Stomach smooth muscle (tissue), 2 donors: Measurements from ENCODE around the gene MEIS1.

Source experiments
- H3K27ac ChIP-seq: one replicate; pipeline ENCODE4 v1.7.0; 2013; ENCODE audit warnings: mild to moderate bottlenecking, low read length, inconsistent platforms
- H3K27me3 ChIP-seq, 2 donors: one replicate each; pipeline ENCODE4 v1.7.0; 2013; ENCODE audit warnings: low read length in 2 of 2; ENCODE audit not compliant: insufficient read depth in 2 of 2, control insufficient read depth in 1 of 2
- H3K36me3 ChIP-seq, 2 donors: one replicate each; pipeline ENCODE4 v1.7.0; 2013; ENCODE audit warnings: low read length in 2 of 2; ENCODE audit not compliant: control insufficient read depth in 2 of 2, insufficient read depth in 2 of 2
- H3K4me1 ChIP-seq: one replicate; pipeline ENCODE4 v1.7.0; 2013; ENCODE audit warnings: low read length; ENCODE audit not compliant: control insufficient read depth, insufficient read depth
- H3K4me3 ChIP-seq, 2 donors: one replicate each; pipeline ENCODE4 v1.7.0; 2013; ENCODE audit warnings: low read length in 2 of 2
- H3K9ac ChIP-seq, 2 donors: one replicate each; pipeline ENCODE4 v1.7.0; 2013; ENCODE audit warnings: low read length in 2 of 2, mild to moderate bottlenecking in 1 of 2
- H3K9me3 ChIP-seq, 2 donors: one replicate each; pipeline ENCODE4 v1.7.0; 2013; ENCODE audit warnings: low read length in 2 of 2; ENCODE audit not compliant: control insufficient read depth in 2 of 2
- donor health status: healthy.
- donor health status: Pancreatic carcinoma.

MEIS1 gene

GRCh38 chr2:66568650-66569300 is 133.8 kb downstream of the MEIS1 start:
- no peak overlapping the region for H3K9ac ChIP-seq
- H3K4me3 ChIP-seq: no peak overlapping the region
- peak overlapping the region; percentile 47 for H3K27ac ChIP-seq
- no peaks in the 10 kb centered on the region for H3K9me3 ChIP-seq
- peaks cover 17 to 29% of the 10 kb centered on the region in 2 donors for H3K36me3 ChIP-seq
- H3K4me1 ChIP-seq: peaks cover 23% of the 10 kb centered on the region
- H3K27me3 ChIP-seq: no peaks in the 10 kb centered on the region

- H3K4me3 ChIP-seq: no peak overlapping the region
- peaks cover 27% of the 10 kb centered on the region for H3K4me1 ChIP-seq
Observed at GRCh38 chr2:66569321-66569851, 134.5 kb downstream of the MEIS1 start.

GRCh38 chr2:66569974-66570373 is 135.0 kb downstream of the MEIS1 start:
- Histone ChIP-seq H3K27ac (no peak overlapping the region), H3K9ac (no peak overlapping the region), H3K27me3 (no peaks in the 10 kb centered on the region), H3K4me3 (no peak overlapping the region), H3K36me3 (peaks cover 17 to 29% of the 10 kb centered on the region in 2 donors), H3K9me3 (no peaks in the 10 kb centered on the region), H3K4me1 (peaks cover 25% of the 10 kb centered on the region)

More at GRCh38 chr2:66569321-66569851, 134.5 kb downstream of the MEIS1 start:
- Histone ChIP-seq H3K36me3 (peaks cover 17 to 29% of the 10 kb centered on the region in 2 donors), H3K27me3 (no peaks in the 10 kb centered on the region), H3K9me3 (no peaks in the 10 kb centered on the region), H3K27ac (peak overlapping the region; percentile 47), H3K9ac (no peak overlapping the region)

GRCh38 chr2:66570471-66570870 is 135.5 kb downstream of the MEIS1 start:
- Histone ChIP-seq H3K9ac (no peak overlapping the region), H3K4me1 (peaks cover 24% of the 10 kb centered on the region), H3K4me3 (no peak overlapping the region), H3K36me3 (peaks cover 17 to 29% of the 10 kb centered on the region in 2 donors), H3K9me3 (no peaks in the 10 kb centered on the region), H3K27ac (no peak overlapping the region), H3K27me3 (no peaks in the 10 kb centered on the region)

GRCh38 chr2:66571918-66572317 is 137.0 kb downstream of the MEIS1 start:
- peaks cover 33% of the 10 kb centered on the region for H3K4me1 ChIP-seq
- H3K9me3 ChIP-seq: no peaks in the 10 kb centered on the region
- H3K4me3 ChIP-seq: no peak overlapping the region
- H3K36me3 ChIP-seq: peaks cover 17 to 29% of the 10 kb centered on the region in 2 donors
- H3K9ac ChIP-seq: no peak overlapping the region
- no peaks in the 10 kb centered on the region for H3K27me3 ChIP-seq
- H3K27ac ChIP-seq: no peak overlapping the region

- Histone ChIP-seq H3K9me3 (no peaks in the 10 kb centered on the region), H3K4me3 (no peak overlapping the region), H3K9ac (no peak overlapping the region), H3K4me1 (peaks cover 34% of the 10 kb centered on the region), H3K27me3 (no peaks in the 10 kb centered on the region), H3K27ac (no peak overlapping the region), H3K36me3 (peaks cover 17 to 25% of the 10 kb centered on the region in 2 donors)
Observed at GRCh38 chr2:66572391-66572790, 137.5 kb downstream of the MEIS1 start.

- Histone ChIP-seq H3K27ac (peak overlapping the region; percentile 73), H3K9me3 (no peaks in the 10 kb centered on the region), H3K9ac (no peak overlapping the region), H3K27me3 (no peaks in the 10 kb centered on the region), H3K4me1 (peaks cover 42% of the 10 kb centered on the region), H3K36me3 (peaks cover 17 to 22% of the 10 kb centered on the region in 2 donors), H3K4me3 (peak overlapping the region in 1 of 2 donors; percentile 62)
Observed at GRCh38 chr2:66573416-66573815, 138.5 kb downstream of the MEIS1 start.

GRCh38 chr2:66573821-66574233 is 138.9 kb downstream of the MEIS1 start:
- peaks cover 14 to 18% of the 10 kb centered on the region in 2 donors for H3K36me3 ChIP-seq
- H3K4me3 ChIP-seq: peak overlapping the region; percentile 38 to 62
- no peaks in the 10 kb centered on the region for H3K27me3 ChIP-seq
- peak overlapping the region; percentile 47 to 57 for H3K9ac ChIP-seq
- H3K27ac ChIP-seq: peak overlapping the region; percentile 73
- H3K9me3 ChIP-seq: no peaks in the 10 kb centered on the region
- peaks cover 40% of the 10 kb centered on the region for H3K4me1 ChIP-seq

- Histone ChIP-seq H3K4me3 (peak overlapping the region; percentile 72 to 84), H3K27me3 (no peaks in the 10 kb centered on the region), H3K9ac (peak overlapping the region; percentile 75 to 94)
Observed at GRCh38 chr2:66574701-66575624, 140.0 kb downstream of the MEIS1 start.

GRCh38 chr2:66575625-66576310 is 140.8 kb downstream of the MEIS1 start:
- H3K4me3 ChIP-seq: peak overlapping the region; percentile 72 to 84
- peaks cover 4 to 11% of the 10 kb centered on the region in 2 donors for H3K36me3 ChIP-seq
- peak overlapping the region; percentile 75 to 94 for H3K9ac ChIP-seq
- H3K4me1 ChIP-seq: peaks cover 30% of the 10 kb centered on the region
- H3K27me3 ChIP-seq: no peaks in the 10 kb centered on the region
- H3K9me3 ChIP-seq: no peaks in the 10 kb centered on the region
- H3K27ac ChIP-seq: peak overlapping the region; percentile 100

More at GRCh38 chr2:66574701-66575624, 140.0 kb downstream of the MEIS1 start:
- Histone ChIP-seq H3K4me1 (peaks cover 30% of the 10 kb centered on the region), H3K27ac (peak overlapping the region; percentile 100), H3K9me3 (no peaks in the 10 kb centered on the region), H3K36me3 (peaks cover 9 to 11% of the 10 kb centered on the region in 2 donors)
